ENCODE data around the gene LSMEM2.

Gene LSMEM2

DNA sequence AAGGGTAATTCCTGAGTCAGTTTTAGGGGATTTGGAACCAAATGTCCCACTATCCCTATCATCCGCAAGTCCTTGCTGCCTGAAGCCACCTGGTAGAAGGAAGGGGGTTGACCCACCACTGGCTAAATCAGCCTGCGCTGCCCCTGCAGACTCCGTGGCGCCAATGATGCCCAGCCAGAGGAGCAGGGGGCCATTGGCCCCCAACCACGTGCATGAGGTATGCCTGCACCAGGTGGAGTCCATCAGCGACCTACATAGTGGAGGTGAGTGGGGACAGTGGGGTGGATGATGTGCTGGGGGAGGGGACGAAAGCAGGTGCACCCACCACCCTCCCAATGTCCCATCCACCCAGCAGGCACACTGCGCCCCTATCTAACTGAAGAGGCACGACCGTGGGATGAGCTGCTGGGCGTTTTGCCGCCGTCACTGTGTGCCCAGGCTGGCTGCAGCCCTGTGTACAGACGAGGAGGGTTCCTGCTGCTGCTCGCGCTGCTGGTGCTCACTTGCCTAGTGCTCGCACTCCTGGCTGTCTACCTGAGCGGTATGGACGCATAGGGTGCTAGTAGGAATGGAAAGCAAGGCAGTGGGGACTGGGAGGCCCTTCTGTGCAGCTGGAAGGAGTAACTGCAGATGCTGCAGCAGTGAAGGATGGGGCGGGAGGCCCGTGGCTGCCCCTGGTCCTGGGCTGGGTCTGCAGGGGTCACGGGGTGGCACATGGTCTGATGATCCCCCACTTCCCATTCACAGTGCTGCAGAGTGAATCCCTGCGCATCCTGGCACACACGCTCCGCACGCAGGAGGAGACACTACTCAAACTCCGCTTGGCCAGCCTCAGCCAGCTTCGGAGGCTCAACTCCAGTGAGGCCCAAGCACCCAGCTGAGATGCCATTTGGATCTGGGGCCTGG lies 7.7 kb downstream of the LSMEM2 start:
- no peak for DNase-seq

DNA sequence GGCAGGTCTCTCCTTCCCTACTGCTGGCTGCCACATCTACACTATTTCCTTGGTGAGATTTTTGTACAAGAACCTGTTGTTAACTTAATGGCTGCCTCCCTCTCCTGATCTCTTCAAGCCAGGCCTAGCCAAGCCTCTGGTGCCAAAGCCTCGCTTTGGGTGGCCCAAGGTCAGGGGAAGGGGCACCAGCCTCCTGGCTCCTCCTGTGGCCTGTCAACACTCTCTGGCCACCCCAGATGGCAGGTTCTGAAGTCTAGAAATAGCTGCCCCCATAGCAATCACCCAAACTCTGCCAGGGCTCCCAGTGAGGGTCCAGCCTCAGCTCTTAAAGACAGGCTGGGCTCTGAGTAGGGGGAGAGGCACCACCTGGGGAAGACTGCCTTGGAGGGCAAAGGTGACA lies 8.4 kb downstream of the LSMEM2 start:
- DNase-seq: no peak

DNA sequence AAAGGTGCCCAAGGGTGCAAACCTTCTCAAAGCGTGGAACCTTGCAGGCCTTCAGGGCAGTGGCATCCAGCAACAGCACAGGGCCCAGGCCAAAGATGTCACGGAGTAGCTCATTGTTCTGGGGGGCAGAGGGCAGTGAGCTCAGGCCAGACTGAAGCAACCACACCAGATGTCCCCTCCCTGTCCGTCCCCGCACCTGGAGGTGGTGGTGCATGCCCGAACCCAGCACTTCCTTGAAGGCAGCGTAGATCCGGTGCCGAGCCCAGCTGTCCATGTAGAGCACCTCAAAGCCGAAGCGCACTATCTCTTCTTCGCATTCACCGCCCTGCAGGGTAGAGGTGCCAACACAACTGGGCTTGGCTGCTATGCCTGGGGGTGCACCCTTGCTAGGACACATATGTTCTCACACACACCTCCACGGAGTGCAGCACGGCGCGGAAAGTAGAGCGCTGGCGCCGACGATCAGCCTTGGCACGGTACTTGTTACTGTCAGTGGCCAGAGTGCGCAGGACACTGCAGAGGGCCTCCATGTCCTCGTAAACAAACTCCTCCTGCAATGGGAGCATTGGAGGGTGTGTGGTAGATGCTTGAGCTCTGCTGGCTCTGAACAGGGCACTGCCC lies 9.6 kb downstream of the LSMEM2 start:
- no peak for DNase-seq

DNA sequence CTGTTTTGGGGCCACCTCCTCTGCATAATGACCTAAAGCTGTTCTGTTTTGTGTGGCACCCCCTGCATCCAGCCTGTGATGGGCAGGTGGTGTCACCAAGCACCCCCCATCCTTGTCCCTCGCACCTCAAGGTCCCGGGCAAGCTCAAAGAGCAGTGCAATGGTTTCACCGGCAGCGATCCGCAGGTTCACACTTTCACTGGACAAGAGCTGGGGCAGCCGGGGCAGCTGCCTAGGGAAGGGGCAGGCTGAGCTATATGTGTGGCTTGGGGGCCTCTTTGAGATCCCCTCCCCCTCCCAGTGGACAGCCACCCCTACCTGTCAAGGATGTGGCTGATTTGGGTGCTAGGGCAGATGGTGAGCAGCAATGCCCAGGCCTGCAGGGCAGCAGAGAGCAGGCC lies 10.2 kb downstream of the LSMEM2 start:
- no peak for DNase-seq

DNA sequence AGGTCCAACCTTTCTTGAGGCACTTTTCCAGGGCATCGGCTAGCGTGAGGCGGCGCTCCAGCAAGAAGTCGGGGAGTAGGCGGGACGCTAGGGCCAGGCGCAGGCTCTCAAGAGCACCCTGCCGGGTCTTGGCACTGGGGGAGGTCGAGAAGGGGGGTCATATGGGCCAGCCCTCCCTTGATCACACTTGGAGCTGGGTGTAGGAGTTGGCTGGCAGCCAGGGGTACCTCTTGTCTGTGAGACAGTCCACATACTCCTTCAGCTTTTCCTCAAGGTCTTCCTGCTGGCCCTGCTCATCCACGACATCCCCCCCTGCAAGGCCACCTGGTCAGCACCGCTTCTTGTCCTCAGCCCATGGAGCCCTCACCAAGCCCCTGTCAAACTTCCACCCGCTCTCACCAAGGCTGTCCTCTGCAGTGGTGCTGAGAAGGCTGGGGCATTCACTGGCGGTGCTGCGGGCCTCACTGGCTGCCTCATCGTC lies 11.3 kb downstream of the LSMEM2 start:
- DNase-seq: no peak

DNA sequence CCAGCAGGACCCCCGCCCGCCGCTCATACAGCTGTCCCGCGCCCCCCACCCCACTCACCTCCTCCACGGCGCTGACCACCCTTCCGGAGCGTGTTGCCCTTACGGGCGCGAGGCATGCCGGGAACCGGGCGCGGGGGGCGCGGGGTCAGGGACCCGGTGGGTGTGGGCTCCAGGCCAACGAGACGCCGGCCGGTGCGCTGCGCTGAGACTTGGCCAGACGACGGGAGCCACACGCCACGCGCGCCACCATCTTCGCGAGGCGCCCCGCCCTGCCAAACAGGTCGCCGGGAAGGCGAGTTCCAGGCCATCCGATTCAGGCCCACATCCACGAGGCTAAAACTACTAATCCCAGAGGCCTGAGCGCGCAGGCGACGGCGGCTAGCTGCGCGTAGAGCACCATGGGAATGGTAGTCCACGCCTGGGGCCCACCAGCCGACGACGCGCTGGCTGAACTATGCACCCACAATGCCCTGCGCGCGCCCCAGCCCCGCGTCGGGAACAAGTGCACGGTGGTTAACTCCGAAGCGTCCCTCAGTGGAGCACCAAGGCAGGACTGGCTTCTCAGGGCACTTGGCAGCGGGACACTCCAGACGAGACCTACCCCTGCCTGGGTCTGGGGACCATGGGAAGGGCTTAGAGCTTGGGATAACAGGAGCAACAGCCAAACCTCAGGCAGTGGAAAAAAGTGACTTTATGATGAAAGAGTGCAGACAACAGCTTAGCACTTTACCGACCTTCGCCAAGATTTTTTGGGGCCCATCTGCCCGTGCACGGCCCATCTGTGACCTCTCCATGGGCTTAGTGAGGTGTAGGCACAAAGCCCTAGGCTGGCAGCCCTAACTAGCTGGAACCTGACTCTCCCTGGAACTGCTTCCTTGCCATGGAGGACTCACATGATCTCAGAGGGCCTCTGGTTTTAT lies 13.5 kb downstream of the LSMEM2 start, which contains the start of gene IFRD2:
Gene IFRD2 (minus strand): TSS at position 271 of the 920 bp plus-strand sequence. CDS start 155 bp downstream, at position 116.
- peak; percentile 98 for DNase-seq

DNA sequence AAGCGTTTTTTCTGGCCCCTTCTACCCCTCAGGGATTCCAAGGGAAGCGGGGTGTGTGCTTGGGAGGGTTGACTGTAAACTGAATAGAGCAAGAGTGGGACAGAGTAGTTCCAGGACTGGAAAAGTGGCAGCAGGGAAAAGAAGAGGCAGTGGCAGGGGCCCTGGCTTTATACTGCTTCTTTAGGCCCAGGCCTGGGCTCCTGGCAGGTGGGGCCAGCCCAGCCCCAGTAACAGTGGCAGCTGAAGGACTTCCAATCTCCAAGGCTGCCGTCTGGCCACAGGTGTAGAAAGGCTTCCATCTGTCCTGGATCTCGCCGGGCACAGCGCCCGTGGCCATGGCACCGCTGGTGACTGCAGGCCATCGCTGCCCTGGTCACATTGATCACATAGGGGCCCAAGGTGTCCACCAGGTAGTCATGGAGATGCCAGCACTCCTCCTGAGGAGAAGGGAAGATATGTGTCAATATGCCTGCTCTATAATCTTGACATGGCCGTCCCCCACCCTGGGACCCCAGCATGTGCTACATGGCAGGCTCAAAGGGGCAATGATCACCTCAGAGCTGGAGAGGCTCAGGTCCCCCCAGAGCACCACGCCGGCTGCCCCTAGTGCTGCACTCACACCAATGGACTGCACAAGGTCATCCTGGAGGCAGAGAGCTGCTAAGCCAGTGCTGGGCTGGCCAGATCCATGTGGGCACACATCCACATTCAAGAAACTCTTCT lies 14.4 kb downstream of the LSMEM2 start:
- no peak for DNase-seq

DNA sequence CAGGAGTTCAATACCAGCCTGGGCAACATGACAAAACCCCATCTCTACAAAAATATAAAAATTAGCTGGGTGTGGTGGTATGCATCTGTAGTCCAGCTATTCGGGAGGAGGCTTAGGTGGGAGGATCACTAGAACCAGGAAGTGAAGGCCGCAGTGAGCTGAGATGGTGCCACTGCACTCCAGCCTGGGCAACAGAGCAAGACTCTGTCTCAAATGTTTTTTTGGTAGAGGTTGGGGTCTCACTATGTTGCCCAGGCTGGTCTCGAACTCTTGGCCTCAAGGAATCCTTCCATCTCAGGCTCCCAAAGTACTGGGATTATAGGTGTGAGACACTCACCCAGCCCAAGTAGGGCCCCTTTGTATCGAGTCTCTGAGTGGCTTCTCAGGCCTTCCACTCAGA lies 15.2 kb downstream of the LSMEM2 start:
- no peak for DNase-seq

DNA sequence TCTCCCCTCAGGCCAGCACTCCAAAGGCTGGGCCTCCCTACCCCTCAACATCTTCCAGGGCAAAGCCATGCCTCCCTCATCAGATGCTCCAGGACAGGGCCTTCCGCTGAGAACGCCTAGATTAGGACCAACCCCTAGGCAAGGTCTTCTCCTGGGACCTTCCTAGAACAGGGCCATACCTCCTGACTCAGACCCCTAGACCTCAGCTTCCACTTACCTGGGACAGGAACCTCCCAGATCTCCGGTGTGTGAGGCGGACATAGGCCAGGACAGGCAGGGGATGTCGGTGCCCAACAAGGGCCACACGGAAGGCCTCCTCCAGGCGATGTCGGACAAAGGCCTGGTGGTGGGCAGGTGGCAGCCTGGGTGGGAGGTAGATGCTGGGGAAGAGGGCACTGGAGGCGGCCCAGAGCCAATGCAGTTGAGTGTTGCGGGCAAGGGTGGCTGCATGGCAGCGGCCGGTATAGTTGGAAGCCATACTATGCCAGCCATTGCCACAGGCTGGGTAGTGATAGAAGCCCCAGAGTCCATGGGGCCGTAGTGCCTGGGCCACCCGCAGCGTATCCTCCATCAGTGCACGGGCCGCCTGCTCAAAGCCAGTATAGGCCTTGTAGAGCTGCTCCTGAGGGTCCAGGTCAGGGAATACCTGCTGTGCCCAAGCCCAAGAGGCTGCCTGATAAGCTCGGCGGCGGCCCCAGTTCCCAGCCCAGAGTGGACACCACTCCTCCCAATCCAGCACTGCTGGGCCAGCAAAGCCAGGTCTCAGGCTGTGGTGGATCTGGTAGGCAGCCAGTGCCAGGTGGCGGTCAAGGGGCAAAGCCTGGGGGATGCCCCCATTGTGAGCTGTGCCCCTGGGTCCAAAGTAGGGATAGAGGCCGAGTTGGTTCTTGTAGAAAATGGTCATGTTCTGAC lies 15.9 kb downstream of the LSMEM2 start:
- no peak for DNase-seq

DNA sequence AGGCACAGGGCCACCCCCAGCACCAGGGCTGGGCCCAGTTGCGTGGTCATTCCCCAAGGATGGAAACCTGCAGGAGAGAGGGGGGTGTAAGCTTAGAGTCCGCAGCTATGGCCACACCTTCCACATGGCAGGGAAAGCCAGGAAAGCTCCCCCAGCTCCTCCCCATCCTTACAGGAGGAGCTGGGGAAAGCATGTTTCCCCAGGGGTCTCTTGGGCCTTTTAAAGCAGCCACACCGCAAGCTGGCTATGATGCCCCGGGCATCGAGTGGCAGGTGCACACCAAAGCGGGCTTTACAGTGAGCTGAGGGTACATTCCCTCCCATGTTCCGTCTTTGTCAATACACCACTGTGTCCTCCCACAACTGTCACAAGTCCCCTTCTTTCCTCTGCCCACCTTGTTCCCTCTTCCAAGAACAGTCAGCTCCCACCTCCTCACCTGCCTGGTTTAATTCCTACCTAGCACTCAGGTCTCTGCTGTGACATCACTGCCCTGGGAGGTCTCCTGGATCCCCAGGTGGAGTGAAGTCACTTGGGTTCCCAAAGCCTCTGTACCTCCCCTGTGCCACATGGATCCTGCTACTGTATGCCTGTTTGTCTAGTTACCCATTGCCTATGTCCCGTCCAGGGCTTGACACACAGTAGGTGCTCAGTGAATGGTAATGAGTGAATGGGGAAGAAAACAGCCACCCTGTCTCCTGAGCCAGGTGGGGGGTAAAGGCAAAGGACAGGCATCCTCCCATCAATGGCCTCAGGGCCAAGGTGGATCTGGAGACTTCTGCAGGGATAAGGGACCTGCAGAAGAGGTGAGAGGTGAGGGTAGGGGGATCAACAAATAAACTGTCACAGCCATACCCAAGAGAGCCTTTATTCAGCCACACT lies 16.9 kb downstream of the LSMEM2 start:
- DNase-seq: no peak

DNA sequence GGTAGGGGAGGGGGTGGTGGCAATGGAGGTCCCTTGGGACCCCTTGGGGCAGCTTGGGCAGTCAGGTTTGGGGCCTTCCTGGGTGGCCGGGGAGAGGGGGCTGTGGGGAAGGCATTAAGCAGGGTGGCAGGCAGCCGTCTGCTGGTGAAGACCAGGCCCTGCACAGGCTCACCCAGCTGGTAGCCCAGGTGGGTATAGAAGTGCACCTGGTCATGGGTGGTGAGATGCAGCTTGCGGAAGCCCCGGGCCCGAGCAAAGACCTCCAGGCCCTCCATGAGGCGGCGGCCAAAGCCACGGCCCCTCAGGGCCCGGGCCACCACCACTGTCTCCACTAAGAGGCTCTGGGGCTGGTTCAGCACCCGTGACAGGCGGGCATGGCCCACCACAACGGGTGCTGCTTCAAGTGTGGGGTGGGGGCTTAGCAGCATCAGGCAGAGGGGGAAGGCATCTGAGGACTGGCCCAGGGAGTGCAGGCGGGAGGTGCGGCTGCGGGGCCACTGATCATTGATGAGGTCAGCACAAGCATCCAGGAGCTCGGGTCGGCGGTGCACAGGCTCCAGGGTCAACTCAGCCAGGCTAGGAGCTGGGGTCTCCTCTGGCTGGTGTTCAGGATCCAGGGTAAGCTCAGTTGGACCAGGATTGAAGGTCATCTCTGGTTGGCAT lies 18.0 kb downstream of the LSMEM2 start:
- DNase-seq: no peak

DNA sequence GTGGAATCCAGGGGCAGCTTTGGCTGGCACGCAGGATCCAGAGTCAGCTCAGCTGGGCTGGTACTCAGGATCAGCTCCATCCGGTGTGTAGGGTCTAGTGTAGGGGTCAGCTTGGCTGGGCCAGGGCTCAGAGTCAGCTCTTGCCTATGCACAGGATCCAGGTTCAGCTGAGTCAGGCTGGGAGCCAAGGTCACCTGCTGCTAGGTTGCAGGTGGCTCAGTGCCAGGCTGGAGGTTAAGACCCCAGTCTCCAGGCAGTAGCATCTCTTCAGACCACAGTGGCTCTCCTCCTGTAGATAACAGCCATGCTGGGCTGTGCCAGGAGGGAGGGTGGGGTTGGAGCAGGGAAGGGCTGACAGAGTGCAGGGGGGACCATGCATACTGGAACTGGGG lies 18.5 kb downstream of the LSMEM2 start:
- DNase-seq: no peak

DNA sequence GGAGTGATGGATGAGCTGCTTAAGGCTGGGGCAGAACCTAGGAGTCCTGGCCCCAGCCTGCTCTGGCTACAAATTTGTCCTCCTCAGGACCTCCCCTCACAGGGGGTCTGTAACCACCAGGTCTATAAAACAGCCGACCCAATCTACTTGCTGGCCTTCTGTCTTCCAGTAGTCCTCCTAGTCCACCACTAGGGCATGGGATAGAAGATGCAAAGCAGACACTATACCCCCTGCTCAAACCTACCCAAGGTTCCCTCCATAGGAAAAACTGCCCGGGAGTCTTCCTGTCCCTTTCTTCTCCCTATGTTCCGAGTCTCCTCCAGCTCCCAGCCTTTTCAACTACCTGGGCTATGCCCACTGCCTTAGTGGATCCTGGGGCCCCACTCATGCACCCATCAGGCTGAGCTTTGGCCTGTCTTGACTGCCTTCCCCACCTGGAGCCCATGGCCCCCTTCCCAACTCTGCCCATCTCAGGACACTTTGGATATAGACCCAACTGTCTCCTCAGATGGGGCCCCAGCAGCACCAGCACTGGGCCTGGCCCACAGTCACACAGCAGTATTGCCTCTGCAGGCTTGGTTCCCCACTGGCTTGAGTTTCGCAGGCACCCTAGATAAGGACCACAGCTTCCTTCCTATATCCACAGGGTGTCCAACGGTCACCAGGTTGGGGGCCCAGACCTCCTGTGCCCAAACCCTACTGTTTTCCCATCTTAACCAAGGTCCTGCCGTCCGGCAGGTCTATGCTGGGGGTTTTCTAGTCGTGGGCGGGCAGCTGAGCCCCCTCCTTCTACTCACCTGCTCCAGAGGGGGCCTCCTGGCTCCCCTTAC lies 19.2 kb downstream of the LSMEM2 start:
- DNase-seq: no peak

DNA sequence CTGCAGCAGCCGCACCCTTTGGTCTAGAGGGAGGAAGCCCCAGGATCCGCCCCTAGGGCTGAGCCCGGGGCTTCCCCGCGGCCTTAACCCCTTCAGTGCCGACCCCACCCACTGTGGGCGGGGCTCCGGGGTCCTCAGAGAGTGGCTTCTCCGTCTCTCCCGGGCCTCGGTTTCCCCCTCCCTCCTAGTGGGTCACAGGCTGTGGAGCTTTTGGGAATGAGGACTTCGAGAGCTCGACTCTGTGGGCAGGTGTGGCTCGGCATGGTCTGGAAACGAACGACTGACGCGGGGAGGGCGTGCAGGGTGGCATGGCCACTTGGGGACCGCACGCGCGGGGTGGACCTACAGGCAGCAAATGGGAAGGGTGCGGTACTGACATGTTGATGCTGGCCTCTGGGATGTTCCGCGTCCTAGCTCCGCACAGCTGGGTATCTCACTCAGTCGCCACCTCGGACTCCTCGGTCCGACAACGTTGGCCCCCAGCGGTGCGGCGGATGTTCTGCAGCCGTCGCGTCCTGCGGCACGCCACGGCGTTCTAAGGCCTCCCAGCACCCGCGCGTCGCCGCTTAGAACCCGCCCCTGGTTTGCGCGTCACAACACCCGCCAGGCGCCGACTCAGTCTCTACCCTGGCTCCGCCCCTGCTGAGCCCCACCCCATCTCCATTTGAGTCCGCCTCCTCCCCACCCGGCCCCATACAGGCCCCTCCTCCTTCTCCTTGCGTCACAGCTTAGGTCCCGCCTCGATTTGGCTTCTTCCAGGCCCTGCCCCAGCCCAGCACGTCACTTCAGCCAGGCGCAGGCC lies 20.1 kb downstream of the LSMEM2 start, which contains the start of the genes HYAL3 and NAA80:
Gene HYAL3 (minus strand): TSS at position 570 of the 802 bp plus-strand sequence. CDS start 3,803 bp downstream, outside the sequence.
Gene NAA80 (minus strand): TSS at position 570 of the 802 bp plus-strand sequence. CDS start 1,942 bp downstream, outside the sequence.
- DNase-seq: peak; percentile 99

DNA sequence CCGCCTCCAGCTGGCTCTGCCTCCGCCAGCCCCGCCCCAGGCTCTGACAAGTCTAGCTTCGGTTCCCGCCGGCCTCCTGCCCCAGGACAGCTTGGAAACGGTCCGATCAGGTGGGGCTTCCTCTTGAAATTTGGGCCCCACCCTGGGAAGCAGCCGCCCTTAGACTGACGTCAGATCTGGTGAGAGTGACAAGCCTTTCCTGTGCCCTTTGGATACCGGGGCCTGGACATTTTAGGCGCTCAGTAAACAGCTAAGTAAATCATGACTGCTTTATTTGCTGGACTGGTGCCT lies 20.7 kb downstream of the LSMEM2 start:
- no peak for DNase-seq

DNA sequence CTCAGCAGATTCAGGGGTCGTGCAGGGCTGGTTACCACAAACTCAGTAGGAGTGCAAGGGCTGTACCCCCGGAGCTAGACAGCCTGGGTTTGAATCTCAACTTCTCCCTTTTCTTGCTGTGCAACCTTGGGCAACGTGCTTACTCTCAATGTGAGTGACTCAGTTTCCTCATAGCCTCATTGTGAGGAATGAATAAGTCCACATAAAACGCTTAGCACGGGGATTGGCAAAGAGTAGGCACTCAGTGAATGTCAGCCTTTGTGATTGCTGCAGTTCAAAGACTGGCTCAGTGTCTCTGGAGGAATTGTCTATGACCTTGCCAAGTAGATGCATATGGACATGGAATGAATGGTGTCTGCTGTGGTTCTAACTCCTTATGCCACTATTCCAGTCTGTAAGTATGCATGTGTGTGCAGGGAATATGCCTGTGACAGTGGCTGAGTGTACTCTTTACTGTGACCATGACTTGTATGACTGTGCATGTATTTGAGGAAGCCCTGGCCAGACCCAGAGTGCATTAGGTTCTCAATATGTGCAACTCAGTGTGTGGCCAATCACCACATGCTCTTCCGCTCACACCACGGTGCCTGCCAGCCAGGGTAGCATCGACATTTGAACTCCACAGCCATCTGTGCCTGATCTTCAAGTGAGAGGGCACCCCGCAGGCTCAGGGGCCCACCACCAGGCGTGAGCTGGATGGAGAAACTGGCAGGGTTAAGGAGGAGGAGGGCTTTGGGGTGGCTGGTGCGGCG lies 21.2 kb downstream of the LSMEM2 start:
- peak; percentile 54 for DNase-seq

DNA sequence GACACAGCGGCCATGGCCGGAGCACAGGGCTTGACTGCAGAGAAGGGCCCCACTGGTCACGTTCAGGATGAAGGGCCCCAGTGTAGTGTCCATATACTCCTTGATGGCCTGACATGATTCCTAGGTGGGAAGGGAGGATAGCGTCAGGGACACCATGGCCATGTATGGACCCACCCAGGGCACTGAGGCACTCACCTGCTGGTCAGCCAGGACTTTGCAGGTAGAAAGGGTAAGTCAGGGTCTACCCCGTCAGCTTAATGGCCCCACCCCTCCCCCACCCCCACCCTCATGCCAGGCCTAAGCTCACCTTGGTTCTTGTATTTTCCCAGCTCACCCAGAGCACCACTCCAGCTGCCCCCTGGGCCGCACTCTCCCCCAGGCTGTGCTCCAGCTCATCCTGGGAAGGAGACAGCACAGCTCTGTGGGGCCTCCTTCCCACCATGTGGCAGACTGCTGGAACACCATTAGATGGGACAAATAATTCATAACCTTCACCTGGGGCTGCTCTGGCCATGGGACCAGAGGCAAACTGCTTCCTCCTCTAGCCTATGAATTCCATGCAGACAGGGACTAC lies 21.9 kb downstream of the LSMEM2 start:
- no peak for DNase-seq
